H9 (cell line): ENCODE measurements around the gene PRRC2B. TPM values are rescaled to one million over a fixed set of nuclear protein-coding genes. Genes with fewer than 3 reads are reported as not detected.

Experiments used
- DNase-seq: peaks from one replicate; pipeline ENCODE4 v3.0.0-alpha.2; 2017
- H2AFZ ChIP-seq: one replicate; pipeline ENCODE4 v1.6.1; 2013; ENCODE audit warnings: mild to moderate bottlenecking, low read length, control low read depth, moderate library complexity
- H2AK5ac ChIP-seq: 2 replicates; pipeline ENCODE4 v1.6.1; 2013; ENCODE audit warnings: low read length, control low read depth, mixed read lengths; ENCODE audit not compliant: insufficient read length
- H2BK120ac ChIP-seq: one replicate; pipeline ENCODE4 v1.6.1; 2013; ENCODE audit warnings: low read depth, mild to moderate bottlenecking, low read length, control low read depth, inconsistent platforms; ENCODE audit not compliant: poor library complexity, severe bottlenecking
- H2BK12ac ChIP-seq: 2 replicates; pipeline ENCODE4 v1.6.1; 2013; ENCODE audit warnings: low read length, control low read depth, mixed read lengths, low read depth; ENCODE audit not compliant: insufficient read length
- H2BK15ac ChIP-seq: 2 replicates; pipeline ENCODE4 v1.6.1; 2013; ENCODE audit warnings: low read depth, low read length, control low read depth
- H2BK20ac ChIP-seq: one replicate; pipeline ENCODE4 v1.6.1; 2013; ENCODE audit warnings: low read depth, mild to moderate bottlenecking, low read length, control low read depth, inconsistent platforms; ENCODE audit not compliant: poor library complexity, severe bottlenecking
- H2BK5ac ChIP-seq: 2 replicates; pipeline ENCODE4 v1.6.1; 2013; ENCODE audit warnings: low read length, control low read depth, mixed read lengths; ENCODE audit not compliant: insufficient read length
- H3K14ac ChIP-seq: 2 replicates; pipeline ENCODE4 v1.6.1; 2013; ENCODE audit warnings: low read length, control low read depth; ENCODE audit not compliant: insufficient read depth
- H3K18ac ChIP-seq: 2 replicates; pipeline ENCODE4 v1.6.1; 2013; ENCODE audit warnings: low read depth, mild to moderate bottlenecking, mixed read lengths, low read length, control low read depth; ENCODE audit not compliant: insufficient read length
- H3K23ac ChIP-seq: 2 replicates; pipeline ENCODE4 v1.6.1; 2013; ENCODE audit warnings: low read length, control low read depth, mixed read lengths, low read depth; ENCODE audit not compliant: insufficient read length
- H3K23me2 ChIP-seq: 2 replicates; pipeline ENCODE4 v1.6.1; 2013; ENCODE audit warnings: low read depth, mild to moderate bottlenecking, mixed read lengths, low read length, control low read depth; ENCODE audit not compliant: insufficient read length, poor library complexity, severe bottlenecking
- H3K27ac ChIP-seq: 2 replicates; pipeline ENCODE4 v1.5.1; 2013; ENCODE audit warnings: low read length, control low read depth, mixed read lengths, low read depth; ENCODE audit not compliant: insufficient read length
- H3K27me3 ChIP-seq: 2 replicates; pipeline ENCODE4 v1.6.1; 2013; ENCODE audit warnings: low read length, control low read depth, inconsistent platforms; ENCODE audit not compliant: insufficient read depth
- H3K4ac ChIP-seq: 2 replicates; pipeline ENCODE4 v1.6.1; 2013; ENCODE audit warnings: low read depth, mild to moderate bottlenecking, control low read depth, inconsistent platforms, low read length, moderate library complexity
- H3K4me1 ChIP-seq: 2 replicates; pipeline ENCODE4 v1.6.1; 2013; ENCODE audit warnings: low read length, control low read depth, inconsistent platforms; ENCODE audit not compliant: insufficient read depth
- H3K4me2 ChIP-seq: 2 replicates; pipeline ENCODE4 v1.6.1; 2013; ENCODE audit warnings: low read length, control low read depth, mixed read lengths; ENCODE audit not compliant: insufficient read length, insufficient read depth
- H3K56ac ChIP-seq: 2 replicates; pipeline ENCODE4 v1.6.1; 2013; ENCODE audit warnings: low read depth, mild to moderate bottlenecking, mixed read lengths, low read length, control low read depth; ENCODE audit not compliant: insufficient read length
- H3K79me1 ChIP-seq: 2 replicates; pipeline ENCODE4 v1.6.1; 2013; ENCODE audit warnings: low read depth, mild to moderate bottlenecking, moderate library complexity, low read length, control low read depth, inconsistent platforms; ENCODE audit not compliant: insufficient read depth, poor library complexity, severe bottlenecking
- H3K79me2 ChIP-seq: 2 replicates; pipeline ENCODE4 v1.6.1; 2013; ENCODE audit warnings: low read length, control low read depth, inconsistent platforms; ENCODE audit not compliant: insufficient read depth
- H3K9ac ChIP-seq: 2 replicates; pipeline ENCODE4 v1.6.1; 2013; ENCODE audit warnings: low read length, control low read depth, mixed read lengths; ENCODE audit not compliant: insufficient read length; ENCODE audit errors: extremely low read depth
- H3K9me3 ChIP-seq: one replicate; pipeline ENCODE4 v1.6.1; 2013; ENCODE audit warnings: low read depth, low read length, inconsistent platforms; ENCODE audit not compliant: control insufficient read depth
- H3T11ph ChIP-seq: one replicate; pipeline ENCODE4 v1.6.1; 2013; ENCODE audit warnings: mild to moderate bottlenecking, low read length, control low read depth, inconsistent platforms
- H4K20me1 ChIP-seq: one replicate; pipeline ENCODE4 v1.6.1; 2013; ENCODE audit not compliant: control insufficient read depth, insufficient read length, insufficient read depth
- H4K5ac ChIP-seq: 2 replicates; pipeline ENCODE4 v1.6.1; 2013; ENCODE audit warnings: low read depth, mild to moderate bottlenecking, mixed read lengths, low read length, control low read depth; ENCODE audit not compliant: insufficient read length
- H4K8ac ChIP-seq: replicated peaks from 2 replicates; pipeline ENCODE4 v1.6.1; 2013; ENCODE audit warnings: low read length, control low read depth, mixed read lengths, low read depth; ENCODE audit not compliant: insufficient read length
- H4K91ac ChIP-seq: 2 replicates; pipeline ENCODE4 v1.6.1; 2013; ENCODE audit warnings: low read depth, mild to moderate bottlenecking, moderate library complexity, mixed read lengths, low read length, control low read depth; ENCODE audit not compliant: insufficient read length
- H3K27ac Mint-ChIP-seq, 3 experiments: 2 replicates in 2 of 3; 3 replicates in 1 of 3; pipeline ENCODE4 v1.8.0; 2020 to 2021; ENCODE audit warnings: mixed read lengths in 3 of 3, mild to moderate bottlenecking in 1 of 3, moderate library complexity in 1 of 3
- H3K27me3 Mint-ChIP-seq: 2 replicates; pipeline ENCODE4 v1.8.0; 2021; ENCODE audit warnings: low read depth, mild to moderate bottlenecking, moderate library complexity, mixed read lengths
- H3K36me3 Mint-ChIP-seq, 3 experiments: 2 replicates in 2 of 3; 3 replicates in 1 of 3; pipeline ENCODE4 v1.8.0; 2020 to 2021; ENCODE audit warnings: low read depth in 3 of 3, mixed read lengths in 3 of 3; ENCODE audit not compliant: insufficient read depth in 1 of 3
- H3K4me1 Mint-ChIP-seq, 2 experiments: 2 replicates each; pipeline ENCODE4 v1.8.0; 2020; ENCODE audit warnings: mixed read lengths in 2 of 2
- H3K4me3 Mint-ChIP-seq, 2 experiments: 2 replicates in 1 of 2; 3 replicates in 1 of 2; pipeline ENCODE4 v1.8.0; 2020 to 2021; ENCODE audit warnings: mild to moderate bottlenecking in 2 of 2, mixed read lengths in 2 of 2, moderate library complexity in 1 of 2
- H3K9me3 Mint-ChIP-seq, 2 experiments: 2 replicates in 1 of 2; 3 replicates in 1 of 2; pipeline ENCODE4 v1.8.0; 2020; ENCODE audit warnings: mild to moderate bottlenecking in 2 of 2, mixed read lengths in 2 of 2, moderate library complexity in 1 of 2
- CTCF ChIP-seq: fragments of 200-600 bp; sonication (generic); conservative IDR thresholded peaks from 3 replicates; pipeline ENCODE4 v1.8.0; 2021; ENCODE audit warnings: antibody characterized with exemption, mild to moderate bottlenecking
- WGBS: extraction: QIAGEN DNeasy Blood & Tissue Kit; methylation state at CpG from one replicate; pipeline ENCODE4 v1.1.7; 2013; ENCODE audit warnings: missing lambda C conversion rate, low lambda C conversion rate, mixed read lengths; ENCODE audit not compliant: insufficient read length; ENCODE audit errors: extremely low coverage; 5-methylcytosine and 5-hydroxymethylcytosine counted together
- total RNA-seq: library from RNA; stranded (reverse); gene quantifications from 2 replicates; pipeline ENCODE4 v1.2.1, GENCODE V29; 2021

The PRRC2B gene
- total RNA-seq, 1 experiment from 2014 or later = 251 TPM

- no peaks in the 10 kb centered on the region for H3K4me1 Mint-ChIP-seq
- Histone ChIP-seq H3K9ac (no peak overlapping the region), H3K9me3 (no peaks in the 10 kb centered on the region), H4K8ac (no peak overlapping the region), H3K23ac (no peak overlapping the region), H3K14ac (no peak overlapping the region), H4K91ac (no peak overlapping the region), H3T11ph (no peak overlapping the region), H3K56ac (no peak overlapping the region), H2AK5ac (no peak overlapping the region), H3K27me3 (no peaks in the 10 kb centered on the region), H3K27ac (no peak overlapping the region), H2BK5ac (no peak overlapping the region), H4K5ac (no peak overlapping the region), H3K4ac (no peak overlapping the region), H3K4me1 (no peaks in the 10 kb centered on the region), H3K79me1 (no peaks in the 10 kb centered on the region), H2BK12ac (no peak overlapping the region), H3K4me2 (no peak overlapping the region), H3K79me2 (no peaks in the 10 kb centered on the region), H2AFZ (no peak overlapping the region), H2BK15ac (no peak overlapping the region), H3K23me2 (no peaks in the 10 kb centered on the region), H4K20me1 (no peaks in the 10 kb centered on the region), H2BK120ac (no peak overlapping the region), H3K18ac (no peak overlapping the region), H2BK20ac (no peak overlapping the region)
- no peak for DNase-seq
- no peaks in the 10 kb centered on the region for H3K9me3 Mint-ChIP-seq
- H3K36me3 Mint-ChIP-seq = peaks cover 67 to 91% (median 91%) of the 10 kb centered on the region in 3 experiments
- H3K27me3 Mint-ChIP-seq = no peaks in the 10 kb centered on the region
- H3K4me3 Mint-ChIP-seq = no peak overlapping the region
- no CpG with 5 or more reads among the region's 4 CpGs for WGBS
- no peak for TF ChIP-seq CTCF
- H3K27ac Mint-ChIP-seq = 0 out of 7 replicates have a peak overlapping the region, but pooled peaks of 1 of the 3 experiments have one; percentile 36
Measured at GRCh38 chr9:131468031-131468430, 74.1 kb downstream of the PRRC2B start.
